Upper lobe of left lung (tissue), 4 donors: Measurements from ENCODE around the gene KHDC1L.

Experiments
- EP300 ChIP-seq, 4 donors: sonication (generic); formaldehyde crosslinking; IDR thresholded peaks; one replicate each; pipeline ENCODE4 v1.5.1; 2017; ENCODE audit warnings: antibody characterized with exemption in 4 of 4, control low read depth in 2 of 4
- POLR2A ChIP-seq, 4 donors: fragments of 450-650 bp; IDR thresholded peaks; one replicate each; pipeline ENCODE4 v1.5.1; 2016 to 2017; ENCODE audit warnings: antibody characterized with exemption in 4 of 4, mild to moderate bottlenecking in 2 of 4
- POLR2AphosphoS5 ChIP-seq, 2 donors: sonication (generic); formaldehyde crosslinking; IDR thresholded peaks; one replicate each; pipeline ENCODE4 v1.5.1; 2017; ENCODE audit warnings: antibody characterized with exemption in 2 of 2
- TF ChIP-seq, protein P1 (sequence below), 6 experiments: fragments of 450-650 bp in 4 of 6; fragments of 200-600 bp in 2 of 6; sonication (generic) in 2 of 6; IDR thresholded peaks; one replicate each; pipeline ENCODE4 v1.5.1; 2016 to 2019; ENCODE audit warnings: antibody characterized with exemption in 6 of 6

DNA sequence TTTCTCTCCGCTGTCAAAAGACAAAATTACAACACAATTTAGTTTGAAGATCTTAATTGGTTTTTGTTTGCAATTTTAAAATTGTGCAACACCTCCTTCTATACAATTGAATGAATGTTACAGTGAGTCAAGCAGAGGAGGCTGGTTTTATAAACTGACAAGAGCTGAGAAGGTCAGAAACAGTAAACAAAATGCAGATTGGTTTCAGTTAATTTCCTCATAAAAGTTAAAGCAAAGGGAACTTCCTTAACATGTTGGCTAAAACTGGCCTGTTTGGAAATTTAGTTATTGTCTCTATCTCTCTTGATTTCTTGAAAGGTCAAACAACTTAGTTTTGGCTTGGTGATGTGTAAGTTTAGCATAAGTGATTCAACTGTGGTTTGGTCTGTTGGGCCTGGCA is 22.2 kb downstream of the KHDC1L start:
- TF ChIP-seq, protein P1, sequence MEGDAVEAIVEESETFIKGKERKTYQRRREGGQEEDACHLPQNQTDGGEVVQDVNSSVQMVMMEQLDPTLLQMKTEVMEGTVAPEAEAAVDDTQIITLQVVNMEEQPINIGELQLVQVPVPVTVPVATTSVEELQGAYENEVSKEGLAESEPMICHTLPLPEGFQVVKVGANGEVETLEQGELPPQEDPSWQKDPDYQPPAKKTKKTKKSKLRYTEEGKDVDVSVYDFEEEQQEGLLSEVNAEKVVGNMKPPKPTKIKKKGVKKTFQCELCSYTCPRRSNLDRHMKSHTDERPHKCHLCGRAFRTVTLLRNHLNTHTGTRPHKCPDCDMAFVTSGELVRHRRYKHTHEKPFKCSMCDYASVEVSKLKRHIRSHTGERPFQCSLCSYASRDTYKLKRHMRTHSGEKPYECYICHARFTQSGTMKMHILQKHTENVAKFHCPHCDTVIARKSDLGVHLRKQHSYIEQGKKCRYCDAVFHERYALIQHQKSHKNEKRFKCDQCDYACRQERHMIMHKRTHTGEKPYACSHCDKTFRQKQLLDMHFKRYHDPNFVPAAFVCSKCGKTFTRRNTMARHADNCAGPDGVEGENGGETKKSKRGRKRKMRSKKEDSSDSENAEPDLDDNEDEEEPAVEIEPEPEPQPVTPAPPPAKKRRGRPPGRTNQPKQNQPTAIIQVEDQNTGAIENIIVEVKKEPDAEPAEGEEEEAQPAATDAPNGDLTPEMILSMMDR (IDR thresholded peaks at IDR 0.05), result no peak
- TF ChIP-seq POLR2A (IDR thresholded peaks at IDR 0.05), result no peak
- TF ChIP-seq POLR2AphosphoS5 (IDR thresholded peaks at IDR 0.05), result no peak
- no peak for TF ChIP-seq EP300 (IDR thresholded peaks at IDR 0.05)
